ENCODE data around the gene PSG1.
A peak's percentile ranks its signal among the peaks of the same experiment; 100 is the strongest.

Gene PSG1

DNA sequence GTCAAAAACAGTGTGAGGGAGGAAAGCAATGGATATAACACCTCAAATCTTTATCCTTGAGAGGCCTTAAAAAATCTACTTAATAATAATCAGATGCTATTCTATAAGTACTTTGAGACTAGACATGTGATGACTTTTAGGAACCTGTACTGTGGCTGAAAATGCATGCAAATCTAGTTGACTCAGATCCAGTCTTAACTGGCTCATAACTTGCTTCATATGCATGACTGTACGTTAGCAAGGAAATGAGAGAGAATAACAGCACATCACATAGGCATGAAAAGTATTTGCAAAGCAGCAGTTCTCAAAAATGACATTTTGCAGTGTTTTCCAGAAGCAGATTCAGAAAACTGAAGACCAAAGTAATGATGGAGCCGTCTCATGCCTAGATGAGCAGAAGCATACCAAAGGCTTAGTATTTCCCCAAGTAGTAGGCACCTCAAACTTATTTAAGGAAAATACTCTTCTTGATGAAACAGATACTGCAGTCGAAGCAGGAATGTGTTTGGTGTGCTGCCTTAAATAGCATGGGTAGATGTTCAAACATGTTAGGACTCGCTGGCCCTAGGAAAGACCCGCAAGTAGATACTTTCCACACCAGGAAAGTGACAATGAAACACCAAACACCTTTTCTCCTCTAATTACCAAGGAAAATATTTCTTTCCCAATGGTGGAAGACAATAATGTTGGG is 59.4 kb downstream of the PSG1 start:
- DNase-seq (ENCODE audit: low spot score), result peak; percentile 80

DNA sequence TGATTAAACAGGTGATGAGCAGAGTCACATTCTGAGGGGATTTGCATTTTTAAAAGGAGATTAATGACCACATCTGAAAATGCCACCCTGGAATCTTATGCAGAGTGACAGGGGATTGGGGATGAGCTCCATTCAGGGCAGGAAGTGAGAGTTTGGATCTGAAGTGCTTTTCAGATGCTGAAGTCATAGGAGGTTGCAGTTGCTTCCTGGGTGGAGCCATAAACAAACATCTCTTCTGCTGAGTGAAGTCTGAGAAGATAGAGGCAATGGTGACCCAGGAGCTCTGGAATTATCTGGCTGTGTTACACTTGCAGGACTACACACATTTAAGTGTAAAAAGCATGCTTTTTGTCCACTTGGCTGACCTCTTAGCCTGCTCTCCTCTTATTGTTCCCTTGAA is 62.6 kb downstream of the PSG1 start:
- DNase-seq (ENCODE audit: low spot score), result no peak

Data from kidney tubule cell (primary cell).